Activated CD4-positive, alpha-beta T cell treated with anti-CD3 and anti-CD28 coated beads, Interleukin-2, Interleukin-6, amounts not matched to agents 100 ng/mL and 50 ng/mL, durations not matched to agents 16 hours and 8 hours (primary cell): ENCODE results near the gene CYP3A5.
A peak's percentile ranks its signal among the peaks of the same experiment; 100 is the strongest.
"Not testable (repeated sequence)": the region's sequence is repeated elsewhere in the genome, so short reads cannot be mapped to it uniquely, and the experiment has no call there.

Experiments
- DNase-seq: peaks from one replicate; pipeline ENCODE4 v3.0.0-alpha.2; 2020

Gene CYP3A5

DNA sequence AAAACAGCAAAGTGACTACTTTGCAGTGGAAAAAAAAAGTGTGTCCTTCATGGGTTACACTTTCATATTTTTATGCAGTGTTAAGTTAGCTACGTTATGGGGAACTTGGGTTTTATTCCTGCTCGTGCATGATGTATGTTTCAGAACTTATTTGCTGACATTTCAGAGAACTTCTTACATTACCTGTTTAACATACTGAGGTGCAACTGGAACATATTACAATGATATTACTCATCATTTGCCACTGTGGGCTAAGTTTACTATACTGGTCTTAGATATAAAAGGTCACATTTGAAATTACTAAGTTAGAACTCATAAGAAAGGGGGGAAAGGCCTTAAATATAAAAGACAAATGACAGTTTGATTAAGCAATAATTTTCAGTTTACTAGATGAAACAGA lies 42.4 kb downstream of the CYP3A5 start:
- not testable (repeated sequence) for DNase-seq

- peak; percentile 10 for DNase-seq
Observed at GRCh38 chr7:99631295-99632109, 48.3 kb downstream of the CYP3A5 start.

DNA sequence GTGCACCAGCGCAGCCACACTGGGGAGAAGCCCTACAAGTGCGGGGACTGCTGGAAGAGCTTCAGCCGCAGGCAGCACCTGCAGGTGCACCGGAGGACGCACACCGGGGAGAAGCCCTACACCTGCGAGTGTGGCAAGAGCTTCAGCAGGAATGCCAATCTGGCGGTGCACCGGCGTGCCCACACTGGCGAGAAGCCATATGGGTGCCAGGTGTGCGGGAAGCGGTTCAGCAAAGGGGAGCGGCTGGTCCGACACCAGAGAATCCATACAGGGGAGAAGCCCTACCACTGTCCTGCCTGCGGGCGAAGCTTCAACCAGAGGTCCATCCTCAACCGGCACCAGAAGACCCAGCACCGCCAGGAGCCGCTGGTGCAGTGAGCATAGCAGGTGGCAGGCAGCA lies 50.2 kb downstream of the CYP3A5 start:
- no peak for DNase-seq

GRCh38 chr7:99628471-99629465 lies 51.0 kb downstream of the CYP3A5 start:
- no peak for DNase-seq

GRCh38 chr7:99627513-99627912 lies 52.3 kb downstream of the CYP3A5 start:
- no peak for DNase-seq

DNA sequence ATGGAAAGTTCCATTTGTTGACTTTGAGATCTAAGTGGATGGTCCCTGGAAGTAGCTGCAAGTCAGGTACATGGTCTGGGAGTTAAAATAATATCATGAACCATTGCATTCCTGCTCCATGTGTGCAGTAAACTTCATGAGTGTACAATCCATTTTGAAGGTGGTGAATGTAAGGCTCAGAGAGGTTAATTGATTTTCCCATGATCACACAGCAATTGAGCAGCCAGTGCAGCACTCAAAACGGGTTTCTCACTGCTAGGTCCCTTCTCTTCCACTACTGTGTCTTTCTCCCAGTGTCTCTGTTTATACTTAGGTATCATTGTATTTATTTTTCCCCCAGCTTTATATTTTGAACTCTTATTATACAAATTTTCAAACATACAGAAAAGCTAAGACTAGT lies 53.1 kb downstream of the CYP3A5 start:
- DNase-seq: no peak

DNA sequence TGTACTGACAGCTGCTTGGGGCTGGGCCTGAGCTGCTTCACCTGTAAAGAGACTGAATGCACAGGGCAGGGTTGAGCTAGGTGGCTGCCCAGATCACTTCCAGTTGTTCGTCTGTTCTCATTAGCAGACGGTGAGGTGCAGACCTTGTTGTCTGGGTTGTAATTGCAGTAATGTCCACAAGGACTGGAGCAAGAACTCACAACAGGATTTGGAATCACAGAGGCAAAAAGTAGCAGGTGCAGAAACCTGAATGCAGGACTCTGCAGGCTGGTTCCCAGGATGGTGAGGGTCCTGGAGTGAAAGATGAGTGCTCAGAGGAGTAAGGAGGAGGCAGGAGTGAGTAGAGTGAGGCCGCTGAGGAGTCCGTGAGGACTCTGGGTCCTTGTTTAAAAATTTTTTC lies 53.8 kb downstream of the CYP3A5 start:
- DNase-seq: no peak

- no peak for DNase-seq
Observed at GRCh38 chr7:99625321-99625720, 54.5 kb downstream of the CYP3A5 start.

DNA sequence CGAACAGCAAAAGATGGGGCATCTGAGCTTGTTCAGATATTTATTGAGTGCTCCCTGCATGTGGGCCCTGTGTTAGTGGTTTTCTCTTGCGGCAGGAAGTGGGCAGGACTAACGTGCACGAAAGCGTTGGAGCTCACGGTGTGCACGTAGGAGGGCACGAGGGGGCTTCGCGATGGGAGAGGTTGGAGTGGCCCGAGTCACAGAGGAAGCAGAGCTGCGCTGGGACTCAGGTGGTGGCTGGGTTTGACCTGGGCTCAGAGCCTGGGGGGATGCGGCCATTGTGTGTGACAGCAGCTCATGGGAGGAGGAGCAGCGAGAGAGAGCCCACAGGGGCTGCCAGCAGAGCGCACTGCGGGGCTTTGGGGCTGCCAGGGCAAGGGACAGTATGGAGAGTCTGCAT lies 55.3 kb downstream of the CYP3A5 start:
- peak; percentile 79 for DNase-seq

DNA sequence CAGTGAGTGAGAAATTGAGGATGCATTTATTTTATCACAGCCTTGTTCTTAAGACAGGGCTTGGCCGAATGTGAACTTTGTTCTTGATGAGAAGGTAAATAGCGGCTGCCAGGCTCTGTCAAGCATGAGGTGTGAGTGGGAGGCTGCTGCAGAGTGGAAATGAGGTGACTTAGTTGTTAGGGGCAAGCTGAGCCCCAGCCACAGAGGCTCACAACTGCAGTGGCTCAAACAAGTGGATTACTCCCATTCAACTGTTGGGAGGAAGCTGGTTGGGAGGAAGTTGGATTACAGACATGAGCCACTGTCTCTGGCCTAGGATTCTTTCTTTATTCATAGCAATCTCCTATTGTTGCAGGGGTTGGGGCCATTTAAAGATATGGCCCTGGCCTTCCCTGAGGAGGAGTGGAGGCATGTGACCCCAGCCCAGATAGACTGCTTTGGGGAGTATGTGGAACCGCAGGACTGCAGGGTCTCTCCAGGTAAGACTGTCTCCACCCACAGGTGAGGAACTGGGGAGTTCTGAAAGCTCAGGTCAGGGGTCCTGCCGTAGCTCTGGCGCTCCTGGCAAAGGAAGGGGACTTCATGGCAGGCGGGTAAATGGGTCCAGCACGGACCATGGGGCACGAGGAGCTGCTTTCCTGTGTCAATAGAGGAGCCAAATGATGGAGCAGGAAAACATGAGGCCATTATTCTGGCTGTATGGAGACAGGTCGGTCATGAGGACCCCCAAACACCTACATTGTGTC lies 55.9 kb downstream of the CYP3A5 start:
- DNase-seq: peak; percentile 23

DNA sequence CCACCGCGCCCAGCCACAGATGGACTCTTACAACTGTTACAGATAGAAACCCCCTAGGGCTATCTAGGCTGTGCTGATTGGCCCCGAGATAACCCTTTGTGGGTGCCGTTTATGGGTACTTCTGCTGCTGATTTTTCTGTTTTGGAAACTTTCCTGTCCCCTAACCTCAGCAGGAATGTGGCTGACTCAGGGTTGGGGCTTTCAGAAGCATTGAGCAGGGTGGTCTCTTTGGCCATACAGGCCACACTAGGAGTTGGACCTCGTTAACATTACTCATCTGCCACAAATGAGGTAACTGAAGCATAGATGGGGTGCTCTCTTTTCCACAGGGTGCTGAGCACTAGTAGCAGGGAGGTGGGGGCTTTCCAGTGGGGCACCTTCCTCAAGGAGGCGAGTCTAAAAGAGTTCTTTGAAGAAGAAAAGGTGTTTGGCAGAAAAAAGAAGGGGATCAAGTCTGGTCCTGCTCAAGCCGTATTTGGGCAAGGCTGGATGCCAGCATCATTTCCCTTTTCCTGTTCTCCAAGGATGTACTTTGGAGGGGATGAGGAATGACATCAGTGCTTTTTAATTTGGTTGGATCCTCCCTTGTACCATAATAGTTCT lies 56.6 kb downstream of the CYP3A5 start:
- peak; percentile 32 for DNase-seq

- no peak for DNase-seq
Observed at GRCh38 chr7:99622596-99622995, 57.2 kb downstream of the CYP3A5 start.

- DNase-seq: no peak
Observed at GRCh38 chr7:99621271-99621670, 58.5 kb downstream of the CYP3A5 start.

DNA sequence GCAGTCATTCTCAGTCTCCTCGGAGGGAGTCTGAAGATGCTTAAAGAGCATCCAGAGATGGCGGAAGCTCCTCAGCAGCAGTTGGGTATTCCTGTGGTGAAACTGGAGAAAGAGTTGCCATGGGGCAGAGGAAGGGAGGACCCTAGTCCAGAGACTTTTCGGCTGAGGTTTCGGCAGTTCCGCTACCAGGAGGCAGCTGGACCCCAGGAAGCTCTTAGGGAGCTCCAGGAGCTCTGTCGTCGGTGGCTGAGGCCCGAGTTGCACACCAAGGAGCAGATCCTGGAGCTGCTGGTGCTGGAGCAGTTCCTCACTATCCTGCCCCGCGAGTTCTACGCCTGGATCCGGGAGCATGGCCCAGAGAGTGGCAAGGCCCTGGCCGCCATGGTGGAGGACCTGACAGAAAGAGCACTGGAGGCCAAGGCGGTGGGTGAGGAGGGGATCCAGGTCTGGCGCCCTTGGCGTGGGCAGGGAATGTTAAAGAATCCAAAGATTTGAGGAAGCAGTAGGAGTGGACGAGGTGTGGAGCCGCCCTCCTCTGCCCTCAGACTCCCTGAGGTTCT lies 60.1 kb downstream of the CYP3A5 start:
- DNase-seq: no peak

GRCh38 chr7:99618726-99619125 lies 61.1 kb downstream of the CYP3A5 start:
- no peak for DNase-seq

DNA sequence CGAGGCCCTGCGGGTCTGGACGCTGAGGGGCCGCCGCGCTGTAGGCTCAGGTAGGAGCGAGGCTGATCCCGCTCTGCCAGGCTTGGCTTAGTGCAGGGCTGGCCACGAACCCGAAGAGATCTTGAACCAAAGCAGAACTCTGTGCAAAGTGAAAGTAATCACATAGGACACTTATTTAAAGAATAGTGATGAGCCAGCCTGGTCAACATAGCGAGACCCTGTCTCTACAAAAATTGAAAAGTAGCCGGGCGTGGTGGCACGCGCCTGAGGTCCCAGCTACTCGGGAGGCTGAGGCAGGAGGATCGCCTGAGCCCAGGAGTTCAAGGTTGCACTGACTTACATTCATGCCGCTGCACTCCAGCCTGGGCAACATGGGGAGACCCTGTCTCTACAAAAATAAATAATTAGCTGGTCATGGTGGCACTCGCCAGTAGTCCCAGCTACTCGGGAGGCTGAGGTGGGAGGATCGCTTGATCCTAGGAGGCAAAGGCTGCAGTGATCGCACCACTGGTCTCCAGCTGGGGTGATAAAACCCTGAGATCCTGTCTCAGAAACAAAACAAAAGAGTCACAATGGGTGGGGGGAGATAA lies 62.5 kb downstream of the CYP3A5 start:
- no peak for DNase-seq

DNA sequence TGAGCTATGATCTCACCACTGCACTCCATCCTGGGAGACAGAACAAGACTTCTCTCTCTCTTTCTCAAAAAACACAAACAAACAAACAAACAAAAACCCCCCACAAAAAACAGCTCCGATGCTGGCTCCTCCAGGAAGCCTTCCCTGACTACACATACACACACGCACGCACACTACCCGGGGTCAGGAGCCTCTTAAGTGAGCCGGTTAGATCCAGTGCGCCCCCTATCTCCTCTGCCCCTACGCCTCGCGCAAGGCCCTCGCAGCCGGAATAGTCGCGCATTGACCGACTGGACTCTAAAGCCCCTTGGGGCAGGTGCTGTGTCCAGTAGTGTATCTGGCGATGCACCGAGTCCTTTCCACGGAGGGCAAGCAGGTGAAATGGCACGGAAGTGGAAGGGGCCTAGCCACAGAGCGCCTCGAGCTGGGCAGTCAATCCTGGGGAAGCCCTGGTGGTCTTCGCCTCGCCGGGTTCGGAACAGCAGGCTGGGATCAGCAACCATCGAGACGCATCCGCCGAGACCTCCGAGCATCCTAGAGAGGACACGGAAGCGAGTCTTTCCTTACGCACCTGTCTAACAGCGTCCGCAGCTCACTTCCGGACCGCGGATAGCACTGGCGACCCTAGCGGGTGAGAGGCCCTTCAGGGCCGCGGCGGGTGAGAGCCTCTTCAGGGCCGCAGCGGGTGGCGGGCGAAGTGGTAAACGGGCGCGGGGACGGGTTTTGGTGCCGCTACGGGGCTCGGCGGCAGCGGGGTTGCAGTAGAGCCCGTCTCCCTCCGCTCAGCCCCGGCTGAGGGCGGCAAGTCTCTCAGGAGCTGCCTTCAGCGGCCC lies 63.2 kb downstream of the CYP3A5 start, which contains the start of gene ZSCAN25:
Gene ZSCAN25, plus strand, starts transcription at position 588 of the 833 bp plus-strand sequence. CDS start 2,661 bp downstream, outside the sequence.
- peak; percentile 94 for DNase-seq

GRCh38 chr7:99615989-99616358 lies 63.8 kb downstream of the CYP3A5 start:
- no peak for DNase-seq

DNA sequence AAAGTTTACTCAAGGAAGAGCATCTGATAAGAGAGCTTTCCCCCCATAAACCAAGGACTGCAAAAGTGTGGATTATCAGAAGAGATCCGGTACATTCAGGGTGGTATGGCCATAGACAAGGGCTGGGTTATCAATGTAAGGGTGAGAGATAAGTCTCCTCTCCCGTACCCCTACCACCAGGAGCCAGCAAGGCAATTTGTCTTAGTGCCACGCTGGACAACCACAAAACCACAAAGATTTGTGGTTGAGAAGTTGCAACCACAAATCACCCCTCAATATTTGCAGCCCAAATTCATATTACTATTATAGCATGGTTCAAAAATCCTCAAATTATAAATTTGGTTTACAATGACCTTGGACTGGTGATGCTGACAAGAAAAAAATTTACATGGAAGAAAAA lies 65.3 kb downstream of the CYP3A5 start:
- no peak for DNase-seq

DNA sequence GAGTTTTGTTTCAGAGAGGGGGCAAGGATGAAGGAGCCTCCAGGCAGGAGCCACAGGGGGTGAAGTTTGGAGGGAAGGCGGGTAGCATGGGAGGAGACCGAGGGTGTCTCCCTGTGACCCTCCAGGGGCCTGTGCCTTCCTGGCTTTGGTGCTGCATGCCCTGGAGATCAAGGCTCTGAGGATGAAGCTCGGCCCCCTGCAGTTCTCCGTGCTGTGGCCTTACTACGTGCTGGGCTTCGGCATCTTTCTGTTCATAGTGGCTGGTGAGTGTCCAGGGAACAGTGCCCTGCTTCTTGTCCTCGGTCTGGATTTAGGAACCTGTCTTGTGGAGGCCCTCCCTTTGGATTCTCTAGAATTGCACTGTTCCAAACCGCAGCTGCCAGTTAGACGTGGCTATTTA lies 72.2 kb downstream of the CYP3A5 start:
- DNase-seq: no peak

DNA sequence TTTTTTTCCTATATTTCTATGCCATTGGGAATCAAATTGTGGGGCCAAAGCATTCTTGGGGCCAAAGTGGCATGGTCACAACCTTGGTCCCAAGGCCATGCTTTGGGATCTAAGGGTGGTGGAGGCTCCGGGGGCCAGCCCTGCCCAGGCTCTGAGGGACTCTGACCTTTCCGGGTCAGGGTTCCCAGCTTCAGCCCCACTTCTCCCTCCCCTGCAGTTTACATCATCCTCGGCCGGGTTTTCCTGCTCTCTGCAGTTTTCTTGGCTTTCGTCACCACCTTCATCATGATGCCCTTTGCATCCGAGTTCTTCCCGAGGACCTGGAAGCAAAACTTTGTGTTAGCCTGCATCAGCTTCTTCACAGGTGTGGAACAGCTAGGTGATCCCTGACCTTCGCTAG lies 73.3 kb downstream of the CYP3A5 start:
- no peak for DNase-seq
